OCI-LY7 (cell line): ENCODE measurements around the gene DBN1. TPM values are rescaled to one million over a fixed set of nuclear protein-coding genes. Genes with fewer than 3 reads are reported as not detected.
A peak's percentile ranks its signal among the peaks of the same experiment; 100 is the strongest.

ENCODE experiments used
- BruUV-seq: library from RNA; stranded (reverse); fragments of 400-500 nt; replicated peaks from 2 replicates; lab custom pipeline; 2021; lab: Mats Ljungman, UMichigan
- CTCF ChIA-PET: fragments of 300-600 bp; sonication (Branson Sonifier 250); formaldehyde crosslinking; loops from one replicate; lab custom pipeline; 2022; ENCODE audit warnings: antibody characterized with exemption; ENCODE audit not compliant: unreplicated experiment; lab: Charles Lee
- POLR2A ChIA-PET: fragments of 300-600 bp; sonication (Branson Sonifier 250); formaldehyde crosslinking; loops from one replicate; lab custom pipeline; 2022; ENCODE audit warnings: antibody characterized with exemption; lab: Charles Lee
- DNase-seq: peaks from one replicate; pipeline ENCODE4 v3.0.0-alpha.2; 2015; ENCODE audit warnings: low spot score
- H2AFZ ChIP-seq: fragments of 200-600 bp; sonication (generic), shearing (Covaris generic); 2 replicates; pipeline ENCODE4 v1.6.1; 2014; ENCODE audit warnings: mild to moderate bottlenecking, antibody characterized with exemption, low read length, moderate library complexity
- H3K27ac ChIP-seq: fragments of 200-600 bp; sonication (generic); 2 replicates; pipeline ENCODE4 v1.5.1; 2014; ENCODE audit warnings: mixed run types, low read depth, mild to moderate bottlenecking, moderate library complexity, low read length, inconsistent platforms; ENCODE audit not compliant: poor library complexity, severe bottlenecking
- H3K36me3 ChIP-seq: fragments of 200-600 bp; sonication (generic); 2 replicates; pipeline ENCODE4 v1.6.1; 2014; ENCODE audit warnings: mild to moderate bottlenecking, antibody characterized with exemption, low read length, moderate library complexity, mixed read lengths; ENCODE audit not compliant: insufficient read depth
- H3K4me1 ChIP-seq: fragments of 200-600 bp; sonication (generic); 2 replicates; pipeline ENCODE4 v1.5.1; 2014; ENCODE audit warnings: mild to moderate bottlenecking, low read length; ENCODE audit not compliant: insufficient read depth, poor library complexity, severe bottlenecking
- H3K4me2 ChIP-seq: fragments of 200-600 bp; sonication (generic); 2 replicates; pipeline ENCODE4 v1.6.1; 2014; ENCODE audit warnings: mild to moderate bottlenecking, low read length
- H3K4me3 ChIP-seq: fragments of 200-600 bp; sonication (generic); 2 replicates; pipeline ENCODE4 v1.5.1; 2014; ENCODE audit warnings: mild to moderate bottlenecking, low read depth, low read length; ENCODE audit not compliant: poor library complexity, severe bottlenecking
- H3K79me2 ChIP-seq: fragments of 200-600 bp; sonication (generic); 2 replicates; pipeline ENCODE4 v1.6.1; 2016; ENCODE audit warnings: low read depth, mild to moderate bottlenecking, low read length, moderate library complexity, mixed read lengths; ENCODE audit not compliant: insufficient read depth
- H3K9me2 ChIP-seq: fragments of 200-600 bp; sonication (generic); 2 replicates; pipeline ENCODE4 v1.6.1; 2016; ENCODE audit warnings: mild to moderate bottlenecking, low read length, mixed read lengths; ENCODE audit not compliant: insufficient read depth
- H3K9me3 ChIP-seq: fragments of 200-600 bp; sonication (generic); 2 replicates; pipeline ENCODE4 v1.6.1; 2014; ENCODE audit warnings: mild to moderate bottlenecking, mixed run types, low read length, mixed read lengths
- H4K20me1 ChIP-seq: fragments of 200-600 bp; sonication (generic); 2 replicates; pipeline ENCODE4 v1.6.1; 2014; ENCODE audit warnings: mild to moderate bottlenecking, antibody characterized with exemption, low read length, moderate library complexity, mixed read lengths; ENCODE audit not compliant: insufficient read depth
- CTCF ChIP-seq: fragments of 200-600 bp; sonication (generic); conservative IDR thresholded peaks from 2 replicates; pipeline ENCODE4 v1.5.1; 2014; ENCODE audit warnings: mild to moderate bottlenecking, antibody characterized with exemption, low read length, moderate library complexity, mixed read lengths
- EZH2phosphoT487 ChIP-seq: fragments of 200-600 bp; sonication (generic); IDR thresholded peaks from 2 replicates; pipeline ENCODE4 v1.6.1; 2018; ENCODE audit warnings: low read depth, borderline replicate concordance, mild to moderate bottlenecking, mixed run types, antibody characterized with exemption, low read length, moderate library complexity, mixed read lengths
- intact Hi-C: fragments of 100-400 bp; cut with micrococcal nuclease; formaldehyde crosslinking; loops from one replicate; pipeline ENCODE4 v1.10.0; 2022; ENCODE audit not compliant: unreplicated experiment
- total RNA-seq, 2 experiments: library from RNA; depleted of rRNA in 1 of 2; stranded (reverse); fragments of >200 nt in 1 of 2; shearing (Covaris generic) in 1 of 2; gene quantifications; 2 replicates each; pipeline ENCODE4 v1.2.3, GENCODE V29; 2014 to 2022

Gene DBN1
- total RNA-seq, 2 experiments from 2014 or later: 11.7 to 22.0 TPM

DNA sequence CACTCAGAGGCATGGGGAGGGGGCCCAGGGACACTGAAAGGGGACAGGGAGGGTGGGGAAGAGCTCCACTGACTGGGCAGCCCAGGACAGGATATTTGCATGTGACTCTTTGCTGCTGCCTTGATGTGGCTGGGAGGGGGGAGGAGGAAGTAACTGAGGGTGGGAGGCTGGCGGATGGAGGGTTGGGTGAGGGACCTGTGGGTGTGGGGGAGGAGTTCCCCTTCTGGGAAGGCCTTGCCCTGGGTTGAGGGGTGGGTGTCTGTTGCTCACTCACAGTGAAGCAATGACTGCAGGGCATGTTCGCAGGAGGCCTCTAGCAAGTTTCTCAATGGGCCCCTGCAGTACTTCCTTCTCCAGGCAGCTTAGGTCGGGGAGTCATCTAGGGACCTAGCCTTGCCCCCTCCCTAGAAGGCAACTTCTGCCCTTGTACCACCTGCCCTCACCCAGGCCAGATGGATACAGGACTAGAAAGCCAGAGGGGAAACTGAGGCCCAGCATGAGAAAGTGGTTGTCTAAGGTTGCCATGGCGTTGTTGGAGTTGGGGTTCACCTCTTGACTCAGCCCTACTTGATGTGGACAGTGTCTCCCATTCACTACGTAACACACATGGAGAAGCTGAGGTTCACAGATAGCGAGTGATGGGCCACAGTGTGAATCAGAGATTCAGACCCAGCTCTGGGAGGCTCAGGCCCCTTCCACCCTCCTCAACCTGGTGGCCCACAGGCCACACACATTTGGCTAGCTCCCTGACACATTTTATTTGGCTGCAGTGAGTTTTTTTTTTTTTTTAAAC, 44.0 kb downstream of the DBN1 start:
- Histone ChIP-seq H2AFZ (no peak overlapping the region), H3K4me2 (peak overlapping the region; percentile 98), H4K20me1 (peaks cover 9% of the 10 kb centered on the region), H3K27ac (peak overlapping the region; percentile 87), H3K4me3 (peak overlapping the region; percentile 77), H3K9me2 (no peaks in the 10 kb centered on the region), H3K36me3 (peaks cover 35% of the 10 kb centered on the region), H3K9me3 (no peaks in the 10 kb centered on the region), H3K4me1 (peaks cover 66% of the 10 kb centered on the region), H3K79me2 (peaks cover 31% of the 10 kb centered on the region)
- TF ChIP-seq CTCF (no peak), EZH2phosphoT487 (no peak)
- DNase-seq: peak; percentile 82
- intact Hi-C loops: loop anchor here (2.0 to 5.0 kb wide), 2 partner anchors 15 to 427 kb away; no protein-coding TSS in a partner anchor
- ChIA-PET CTCF (interaction anchor here (0.7 to 1.5 kb wide), 4 partner anchors 25 to 87 kb away, joined by 5 to 17 read pairs (median 5); no protein-coding TSS in a partner anchor), POLR2A (interaction anchor here (0.6 to 2.6 kb wide), 11 partner anchors 17 to 1194 kb away, joined by 3 to 10 read pairs (median 4); partner anchors contain the start of genes F12 and PRR7)
- BruUV-seq: no TSS peak

GRCh38 chr5:177428574-177429217, 44.7 kb downstream of the DBN1 start:
- Histone ChIP-seq H3K79me2 (peaks cover 31% of the 10 kb centered on the region), H3K9me2 (no peaks in the 10 kb centered on the region), H3K9me3 (no peaks in the 10 kb centered on the region), H3K27ac (peak overlapping the region; percentile 87), H2AFZ (no peak overlapping the region), H3K4me1 (peaks cover 66% of the 10 kb centered on the region), H3K4me2 (peak overlapping the region; percentile 98), H4K20me1 (peaks cover 9% of the 10 kb centered on the region), H3K36me3 (peaks cover 28% of the 10 kb centered on the region), H3K4me3 (peak overlapping the region; percentile 77)
- POLR2A ChIA-PET: interaction anchor here (0.6 to 2.6 kb wide), 9 partner anchors 18 to 260 kb away, joined by 3 to 10 read pairs (median 4); partner anchors contain the start of genes F12 and PRR7
- no TSS peak for BruUV-seq
- TF ChIP-seq CTCF: no peak
- no peak for TF ChIP-seq EZH2phosphoT487
- CTCF ChIA-PET: interaction anchor here (0.7 to 1.5 kb wide), 4 partner anchors 25 to 87 kb away, joined by 5 to 17 read pairs (median 5); no protein-coding TSS in a partner anchor
- no peak for DNase-seq
- intact Hi-C loops: loop anchor here (5.0 kb wide), 1 partner anchor 426 kb away; no protein-coding TSS in a partner anchor
